GM18951 (cell line): ENCODE measurements around the gene THUMPD1.
A peak's percentile ranks its signal among the peaks of the same experiment; 100 is the strongest.
"Not testable (repeated sequence)": the region's sequence is repeated elsewhere in the genome, so short reads cannot be mapped to it uniquely, and the experiment has no call there.

Experiments used
- POLR2A ChIP-seq: IDR thresholded peaks from 4 replicates; pipeline ENCODE4 v1.6.1; 2011; ENCODE audit warnings: mild to moderate bottlenecking; ENCODE audit not compliant: insufficient read length, insufficient read depth; ENCODE audit errors: extremely low read depth
- in situ Hi-C: fragments of 300-500 bp; cut with MboI; formaldehyde crosslinking; loops from one replicate; pipeline ENCODE4 v1.12.0; 2022; ENCODE audit warnings: low sequenced_read_pairs, mixed read lengths, inconsistent platforms; ENCODE audit not compliant: unreplicated experiment

Gene THUMPD1

GRCh38 chr16:20741554-20742285 is at the start of gene THUMPD1:
Gene THUMPD1 (minus strand): TSS chr16:20741818. CDS start chr16:20741739, 79 bp downstream.
- peak; percentile 71 for TF ChIP-seq POLR2A
- in situ Hi-C loops = no loop called here

- in situ Hi-C loops = no loop called here
- no peak for TF ChIP-seq POLR2A
Observed at GRCh38 chr16:20789130-20789529, 47.5 kb upstream of the THUMPD1 start.

- TF ChIP-seq POLR2A = no peak
- in situ Hi-C loops = no loop called here
Observed at GRCh38 chr16:20784204-20784603, 42.6 kb upstream of the THUMPD1 start.

GRCh38 chr16:20782470-20782869 is 40.9 kb upstream of the THUMPD1 start:
- in situ Hi-C loops = no loop called here
- no peak for TF ChIP-seq POLR2A

GRCh38 chr16:20781697-20782096 is 40.1 kb upstream of the THUMPD1 start:
- in situ Hi-C loops = no loop called here
- no peak for TF ChIP-seq POLR2A

- in situ Hi-C loops = no loop called here
- no peak for TF ChIP-seq POLR2A
Observed at GRCh38 chr16:20774703-20775362, 33.2 kb upstream of the THUMPD1 start.

- in situ Hi-C loops = no loop called here
- no peak for TF ChIP-seq POLR2A
Observed at GRCh38 chr16:20773679-20774078, 32.1 kb upstream of the THUMPD1 start.

- in situ Hi-C loops = no loop called here
- no peak for TF ChIP-seq POLR2A
Observed at GRCh38 chr16:20768818-20769217, 27.2 kb upstream of the THUMPD1 start.

- in situ Hi-C loops = no loop called here
- no peak for TF ChIP-seq POLR2A
Observed at GRCh38 chr16:20768121-20768520, 26.5 kb upstream of the THUMPD1 start.

GRCh38 chr16:20767577-20767976 is 26.0 kb upstream of the THUMPD1 start:
- no peak for TF ChIP-seq POLR2A
- in situ Hi-C loops = no loop called here

GRCh38 chr16:20766294-20766693 is 24.7 kb upstream of the THUMPD1 start:
- in situ Hi-C loops = no loop called here
- no peak for TF ChIP-seq POLR2A

GRCh38 chr16:20765732-20766131 is 24.1 kb upstream of the THUMPD1 start:
- in situ Hi-C loops = no loop called here
- no peak for TF ChIP-seq POLR2A

- in situ Hi-C loops = not testable (repeated sequence)
Observed at GRCh38 chr16:20764448-20764847, 22.8 kb upstream of the THUMPD1 start.
